Activated T-helper 17 cell treated with anti-CD3 and anti-CD28 coated beads, Interleukin-2, amount 50 U/mL, for 72 hours (primary cell): ENCODE data around the gene TMEM185B. TPM values are rescaled to one million over a fixed set of nuclear protein-coding genes. Genes with fewer than 3 reads are reported as not detected.
A peak's percentile ranks its signal among the peaks of the same experiment; 100 is the strongest.

ENCODE experiments used
- ATAC-seq: fragments of 150-1000 bp; cut with Tn5 transposase; replicated peaks from 2 replicates; pipeline ENCODE4 v1.10.0; 2021; ENCODE audit warnings: mild to moderate bottlenecking, moderate library complexity
- H3K27ac Mint-ChIP-seq: one replicate; pipeline ENCODE4 v1.8.0; 2022; ENCODE audit warnings: mixed read lengths
- H3K27me3 Mint-ChIP-seq: one replicate; pipeline ENCODE4 v1.8.0; 2022; ENCODE audit warnings: mixed read lengths
- H3K36me3 Mint-ChIP-seq: one replicate; pipeline ENCODE4 v1.8.0; 2022; ENCODE audit warnings: low read depth, mild to moderate bottlenecking, mixed read lengths
- H3K4me1 Mint-ChIP-seq: one replicate; pipeline ENCODE4 v1.8.0; 2022; ENCODE audit warnings: mixed read lengths
- H3K4me3 Mint-ChIP-seq: one replicate; pipeline ENCODE4 v1.8.0; 2022; ENCODE audit warnings: mild to moderate bottlenecking, mixed read lengths
- H3K9me3 Mint-ChIP-seq: one replicate; pipeline ENCODE4 v1.8.0; 2022; ENCODE audit warnings: mixed read lengths
- total RNA-seq, 2 donors: library from RNA; stranded (reverse); gene quantifications; one replicate each; pipeline ENCODE4 v1.2.3, GENCODE V29; 2022

The TMEM185B gene
- total RNA-seq, 2 donors from 2014 or later = 28.0 to 31.2 TPM

DNA sequence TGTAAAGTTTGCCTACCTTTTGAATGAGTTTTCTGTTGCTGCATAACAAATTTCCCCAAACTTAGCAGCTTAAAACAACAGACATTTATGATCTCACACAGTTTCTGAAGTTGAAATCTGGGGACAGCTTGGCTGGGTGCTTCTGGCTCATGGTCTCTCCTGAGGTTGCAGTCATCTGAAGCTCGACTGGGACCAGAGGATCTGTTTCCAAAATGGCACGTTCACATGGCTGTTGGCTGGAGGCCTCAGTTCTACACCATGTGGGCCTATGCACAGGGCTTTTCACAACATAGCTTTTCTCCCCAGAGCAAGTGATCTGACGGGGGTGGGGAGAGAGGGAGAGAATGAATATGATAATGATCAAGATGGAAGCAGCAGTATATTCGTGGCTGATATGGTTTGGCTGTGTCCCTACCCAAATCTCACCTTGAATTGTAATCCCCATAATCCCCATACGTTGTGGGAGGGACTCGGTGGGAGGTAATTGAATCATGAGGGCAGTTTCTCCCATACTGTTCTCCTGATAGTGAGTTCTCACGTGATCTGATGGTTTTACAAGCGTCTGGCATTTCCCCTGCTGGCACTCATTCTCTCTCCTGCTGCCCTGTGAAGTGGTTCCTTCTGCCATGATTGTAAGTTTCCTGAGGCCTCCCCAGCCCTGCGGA, 32.9 kb upstream of the TMEM185B start:
- H3K4me1 Mint-ChIP-seq = peaks cover 39% of the 10 kb centered on the region
- ATAC-seq = no peak
- H3K4me3 Mint-ChIP-seq = peak overlapping the region; percentile 95
- no peaks in the 10 kb centered on the region for H3K9me3 Mint-ChIP-seq
- no peaks in the 10 kb centered on the region for H3K27me3 Mint-ChIP-seq
- H3K27ac Mint-ChIP-seq = no peak overlapping the region
- H3K36me3 Mint-ChIP-seq = peaks cover 51% of the 10 kb centered on the region

DNA sequence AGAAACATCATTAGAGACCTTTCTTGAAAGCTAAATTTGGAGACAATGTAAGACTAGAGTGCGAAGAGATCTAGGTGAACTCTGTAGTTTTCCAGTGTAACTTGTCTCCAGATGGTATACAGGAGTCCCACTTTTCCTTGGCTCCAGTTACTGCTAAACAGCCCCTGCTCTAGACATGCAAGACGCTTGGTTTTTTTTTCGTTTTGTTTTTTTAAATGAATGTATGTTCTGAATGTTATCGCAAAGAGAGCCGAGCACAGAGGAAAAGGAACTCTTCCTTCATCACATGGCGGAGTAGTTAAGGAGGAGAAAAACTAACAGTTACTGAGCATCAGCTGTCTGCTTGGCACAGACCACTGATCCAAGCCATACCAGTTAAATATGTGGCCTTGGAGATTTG, 31.9 kb upstream of the TMEM185B start:
- Mint-ChIP-seq H3K27me3 (no peaks in the 10 kb centered on the region), H3K9me3 (no peaks in the 10 kb centered on the region), H3K36me3 (peaks cover 51% of the 10 kb centered on the region), H3K4me3 (peak overlapping the region; percentile 95), H3K27ac (peak overlapping the region; percentile 37), H3K4me1 (peaks cover 39% of the 10 kb centered on the region)
- no peak for ATAC-seq

DNA sequence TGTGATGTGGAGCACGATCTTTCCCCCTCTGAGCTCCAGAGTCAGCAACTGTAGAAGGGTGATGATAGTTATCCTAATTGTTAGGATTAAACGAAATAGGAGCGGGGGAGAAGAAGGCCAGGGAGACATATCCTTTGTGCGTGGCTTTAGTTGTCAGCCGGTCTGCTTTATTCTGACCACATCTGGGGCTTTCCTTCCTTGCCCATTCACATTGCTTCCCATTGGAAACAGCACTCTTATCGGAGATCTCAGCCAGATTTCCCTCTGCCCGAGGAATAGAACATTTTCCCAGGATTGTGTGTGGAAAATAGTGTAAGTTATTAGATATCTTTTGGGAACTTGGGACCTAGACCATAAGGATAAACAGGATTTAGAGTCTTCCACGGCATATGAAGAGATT, 31.0 kb upstream of the TMEM185B start:
- H3K9me3 Mint-ChIP-seq = no peaks in the 10 kb centered on the region
- H3K4me3 Mint-ChIP-seq = peak overlapping the region; percentile 95
- ATAC-seq = no peak
- peak overlapping the region; percentile 94 for H3K27ac Mint-ChIP-seq
- peaks cover 51% of the 10 kb centered on the region for H3K36me3 Mint-ChIP-seq
- no peaks in the 10 kb centered on the region for H3K27me3 Mint-ChIP-seq
- peaks cover 39% of the 10 kb centered on the region for H3K4me1 Mint-ChIP-seq

DNA sequence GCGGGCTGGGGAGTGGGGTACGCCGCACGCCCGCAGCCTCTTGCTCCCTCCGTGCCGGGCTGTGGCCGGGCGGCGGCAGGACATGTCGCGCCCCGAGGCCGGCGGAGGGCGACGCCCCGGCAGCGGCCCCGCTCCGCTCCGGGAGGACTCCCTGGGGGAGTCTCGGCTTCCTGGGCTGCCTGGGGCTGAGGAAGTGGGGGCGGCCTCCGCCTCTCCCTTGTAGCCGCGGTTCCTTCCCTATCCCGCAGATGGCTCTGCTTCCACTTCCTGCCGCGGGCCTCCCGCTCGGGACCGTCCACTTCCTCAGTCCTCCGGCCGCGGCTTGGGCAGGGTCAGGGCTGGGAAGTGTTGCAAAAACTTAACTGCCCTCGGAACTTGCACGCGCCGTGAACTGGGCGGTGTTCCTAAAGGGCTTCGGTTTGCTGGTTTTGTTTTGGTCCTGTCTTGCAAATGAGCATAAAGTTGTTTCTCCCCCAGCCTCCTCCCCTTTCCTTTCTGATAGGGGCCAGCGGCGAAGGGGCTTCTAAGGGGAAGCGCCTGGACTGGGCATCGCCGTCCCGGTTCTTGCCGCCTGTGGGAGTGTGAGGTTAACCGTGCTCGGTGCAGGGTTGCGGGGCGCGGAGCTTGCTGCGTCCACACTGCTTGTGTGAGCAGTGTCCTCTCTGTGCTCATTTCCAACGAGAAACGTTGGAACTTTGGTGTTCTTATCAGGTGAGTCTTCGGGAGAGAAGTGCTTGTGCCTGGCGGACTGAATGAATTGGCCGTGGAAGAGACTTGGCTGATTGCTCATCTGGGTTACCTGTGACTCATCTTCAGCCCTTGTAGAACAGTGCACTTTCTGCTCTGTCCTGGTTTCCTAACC, 30.1 kb upstream of the TMEM185B start:
- H3K36me3 Mint-ChIP-seq = peaks cover 45% of the 10 kb centered on the region
- peaks cover 3% of the 10 kb centered on the region for H3K27me3 Mint-ChIP-seq
- H3K27ac Mint-ChIP-seq = peak overlapping the region; percentile 94
- ATAC-seq = peak; percentile 60
- H3K4me3 Mint-ChIP-seq = peak overlapping the region; percentile 95
- H3K4me1 Mint-ChIP-seq = peaks cover 39% of the 10 kb centered on the region
- H3K9me3 Mint-ChIP-seq = no peaks in the 10 kb centered on the region

DNA sequence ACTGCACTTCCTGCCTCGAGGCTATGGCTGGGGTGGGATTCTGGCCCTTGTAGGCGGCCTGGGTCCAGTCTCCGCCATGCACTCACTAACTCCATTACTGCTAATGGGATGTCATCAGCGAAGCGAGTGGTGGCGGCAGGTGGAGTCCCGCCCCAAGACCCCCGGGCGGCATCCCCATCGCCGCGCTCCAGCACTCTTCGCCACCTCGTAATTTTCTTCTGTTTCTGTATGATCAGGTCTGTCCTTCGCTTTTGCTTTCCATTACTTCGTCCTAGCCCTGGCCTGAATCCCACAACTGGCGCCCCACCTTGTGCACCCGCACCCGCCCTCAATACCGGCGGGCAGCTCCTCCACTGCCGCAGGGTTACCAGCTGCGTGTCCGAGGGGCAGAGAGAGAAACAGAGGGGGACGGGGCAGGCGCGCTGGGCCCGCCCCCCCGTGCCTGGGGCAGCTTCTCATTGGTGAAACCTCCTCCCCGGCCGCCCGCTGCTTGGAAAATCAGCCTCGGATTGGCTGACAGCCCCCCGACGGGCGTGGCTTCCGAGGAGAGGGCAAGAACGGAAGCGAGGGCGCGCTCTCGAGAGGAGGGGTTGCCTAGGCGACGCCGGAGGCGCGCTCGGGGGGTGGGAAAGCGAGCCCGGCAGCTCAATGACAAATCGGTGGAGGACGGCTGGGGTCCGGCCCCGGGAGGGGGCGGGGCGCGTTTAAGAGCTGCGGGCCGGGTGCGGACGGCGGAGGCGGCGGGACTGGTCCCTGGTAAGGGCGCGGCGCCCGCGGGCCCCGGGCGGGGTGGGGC, 29.2 kb upstream of the TMEM185B start, which contains the start of gene RALB:
Gene RALB (plus strand): TSS at position 628 of the 796 bp plus-strand sequence. CDS start 25,813 bp downstream, outside the sequence.
- ATAC-seq = peak; percentile 93
- H3K4me3 Mint-ChIP-seq = peak within 1 kb of the TSS; percentile 95
- peaks cover 36% of the 10 kb centered on the region for H3K36me3 Mint-ChIP-seq
- peaks cover 4% of the 10 kb centered on the region for H3K27me3 Mint-ChIP-seq
- H3K27ac Mint-ChIP-seq = peak within 1 kb of the TSS; percentile 94
- peaks cover 34% of the 10 kb centered on the region for H3K4me1 Mint-ChIP-seq
- H3K9me3 Mint-ChIP-seq = no peaks in the 10 kb centered on the region

DNA sequence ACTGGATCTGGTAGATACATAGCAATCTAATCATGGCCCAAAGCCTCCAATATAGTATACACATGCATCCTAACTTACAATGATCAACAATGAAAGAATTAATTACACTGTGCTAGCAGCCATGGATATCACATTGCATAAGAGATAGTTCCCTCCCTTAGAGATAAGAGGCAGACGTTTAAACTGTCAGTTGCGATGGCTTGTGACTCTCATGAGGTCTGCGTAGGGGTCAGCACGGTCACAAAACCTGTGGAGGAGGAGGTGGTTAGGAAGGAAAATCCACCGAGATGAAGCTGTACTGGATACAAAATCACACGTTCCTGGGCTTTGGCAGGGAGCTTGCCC, 28.7 kb upstream of the TMEM185B start:
- Mint-ChIP-seq H3K36me3 (peaks cover 31% of the 10 kb centered on the region), H3K27me3 (peaks cover 6% of the 10 kb centered on the region), H3K4me3 (peak overlapping the region; percentile 95), H3K4me1 (peaks cover 33% of the 10 kb centered on the region), H3K9me3 (no peaks in the 10 kb centered on the region), H3K27ac (peak overlapping the region; percentile 94)
- no peak for ATAC-seq

DNA sequence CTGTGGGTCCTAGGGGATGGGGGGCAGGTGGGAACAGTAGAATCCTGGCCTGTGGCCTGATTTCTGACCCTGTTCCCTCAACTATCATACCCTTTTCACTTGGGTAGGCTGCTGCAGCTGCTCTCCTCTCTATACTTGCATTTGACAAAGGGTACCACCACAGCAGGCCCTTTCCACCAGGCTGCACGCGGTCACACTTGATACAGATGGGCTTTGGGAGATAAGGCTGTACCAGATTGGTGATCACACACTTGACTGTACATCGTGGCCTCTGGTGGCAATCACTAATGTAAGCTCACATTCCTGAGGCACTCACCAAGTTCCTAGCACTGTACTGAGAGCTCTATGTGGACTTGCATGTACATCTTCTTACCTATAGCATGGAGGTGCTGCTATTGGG, 27.9 kb upstream of the TMEM185B start:
- H3K27ac Mint-ChIP-seq = no peak overlapping the region
- ATAC-seq = no peak
- peaks cover 11% of the 10 kb centered on the region for H3K27me3 Mint-ChIP-seq
- H3K9me3 Mint-ChIP-seq = no peaks in the 10 kb centered on the region
- H3K4me1 Mint-ChIP-seq = peaks cover 26% of the 10 kb centered on the region
- peaks cover 23% of the 10 kb centered on the region for H3K36me3 Mint-ChIP-seq
- no peak overlapping the region for H3K4me3 Mint-ChIP-seq

DNA sequence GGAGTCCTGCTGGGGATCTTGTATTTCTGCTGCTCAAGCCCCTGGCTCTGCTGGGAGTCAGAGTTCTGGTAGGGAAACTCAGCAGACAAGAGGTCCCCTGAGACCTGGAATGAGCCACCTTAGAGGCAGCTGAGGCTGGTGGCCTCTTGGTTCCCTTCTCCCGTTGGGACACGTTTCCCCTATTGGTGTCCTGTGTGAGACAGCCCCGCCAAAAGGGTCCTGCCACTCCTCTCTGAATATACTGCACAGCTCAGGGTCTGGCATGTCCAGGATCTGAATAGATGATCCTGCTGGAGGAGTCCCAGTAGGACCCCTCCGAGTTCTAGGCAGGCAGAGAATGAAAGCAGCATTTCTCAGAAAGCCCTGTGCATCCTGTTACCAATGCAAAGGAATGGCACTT, 27.4 kb upstream of the TMEM185B start:
- H3K4me3 Mint-ChIP-seq = no peak overlapping the region
- peaks cover 23% of the 10 kb centered on the region for H3K4me1 Mint-ChIP-seq
- no peak for ATAC-seq
- H3K9me3 Mint-ChIP-seq = no peaks in the 10 kb centered on the region
- no peak overlapping the region for H3K27ac Mint-ChIP-seq
- H3K36me3 Mint-ChIP-seq = peaks cover 20% of the 10 kb centered on the region
- H3K27me3 Mint-ChIP-seq = peaks cover 11% of the 10 kb centered on the region

DNA sequence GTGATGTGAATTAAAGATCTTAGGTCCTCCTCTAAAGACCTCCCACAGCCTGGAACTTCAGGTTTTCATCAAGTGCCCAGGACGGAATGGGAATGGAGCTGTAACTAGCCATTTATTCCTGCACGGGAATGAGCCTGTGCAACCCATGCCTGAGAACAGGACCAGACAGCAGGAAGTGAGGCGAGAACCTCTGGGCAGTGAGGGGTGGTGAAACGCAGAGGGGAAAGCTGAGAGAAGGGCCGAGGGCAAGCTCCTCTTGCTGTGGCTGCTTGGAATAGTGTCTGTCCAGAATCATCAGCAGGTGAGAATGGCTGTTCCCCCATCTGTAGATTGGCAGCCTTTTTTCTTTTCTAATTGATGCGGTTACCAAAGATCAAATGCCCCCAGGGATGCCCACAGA, 24.7 kb upstream of the TMEM185B start:
- ATAC-seq = no peak
- Mint-ChIP-seq H3K4me3 (no peak overlapping the region), H3K36me3 (no peaks in the 10 kb centered on the region), H3K27ac (no peak overlapping the region), H3K27me3 (peaks cover 11% of the 10 kb centered on the region), H3K4me1 (peaks cover 4% of the 10 kb centered on the region), H3K9me3 (peaks cover 3% of the 10 kb centered on the region)

DNA sequence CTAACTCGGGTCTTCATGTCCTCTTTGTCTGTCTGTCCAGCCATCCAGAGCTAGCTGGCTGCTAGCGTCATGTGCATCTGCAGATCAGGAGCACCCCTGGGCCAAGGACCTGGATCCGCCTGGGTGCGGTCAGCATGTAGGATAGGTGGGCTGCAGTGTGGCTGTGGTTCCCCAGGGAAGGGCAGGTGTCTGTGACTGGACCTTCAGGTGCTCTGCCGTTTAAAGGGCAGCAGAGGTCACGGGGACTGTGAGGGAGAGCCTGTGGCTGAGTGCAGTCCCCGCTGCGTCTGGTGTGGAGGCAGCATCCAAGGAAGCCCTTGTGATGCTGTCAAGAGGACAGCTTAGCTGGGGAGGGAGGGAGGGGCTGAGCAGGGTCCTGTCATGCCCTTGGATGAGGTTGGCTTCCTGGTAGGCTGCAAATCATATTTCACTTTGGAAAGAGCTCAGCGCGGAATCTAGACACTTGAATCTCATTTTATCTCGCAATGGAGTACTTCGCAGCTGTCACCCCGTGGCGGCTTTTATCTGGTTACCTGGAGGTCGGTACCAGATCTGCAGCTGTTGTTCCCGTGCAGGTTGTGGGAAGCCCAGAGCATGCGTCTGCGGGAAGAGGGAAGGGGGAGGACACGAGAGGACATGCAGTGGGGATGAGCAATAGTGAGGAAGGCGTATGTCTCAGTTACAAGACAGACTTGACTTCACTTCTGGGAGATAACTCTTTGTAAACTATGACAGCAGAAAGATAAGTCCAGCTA, 23.5 kb upstream of the TMEM185B start:
- Mint-ChIP-seq H3K27me3 (peaks cover 11% of the 10 kb centered on the region), H3K36me3 (no peaks in the 10 kb centered on the region), H3K4me1 (peaks cover 2% of the 10 kb centered on the region), H3K4me3 (no peak overlapping the region), H3K27ac (no peak overlapping the region), H3K9me3 (peaks cover 3% of the 10 kb centered on the region)
- no peak for ATAC-seq

DNA sequence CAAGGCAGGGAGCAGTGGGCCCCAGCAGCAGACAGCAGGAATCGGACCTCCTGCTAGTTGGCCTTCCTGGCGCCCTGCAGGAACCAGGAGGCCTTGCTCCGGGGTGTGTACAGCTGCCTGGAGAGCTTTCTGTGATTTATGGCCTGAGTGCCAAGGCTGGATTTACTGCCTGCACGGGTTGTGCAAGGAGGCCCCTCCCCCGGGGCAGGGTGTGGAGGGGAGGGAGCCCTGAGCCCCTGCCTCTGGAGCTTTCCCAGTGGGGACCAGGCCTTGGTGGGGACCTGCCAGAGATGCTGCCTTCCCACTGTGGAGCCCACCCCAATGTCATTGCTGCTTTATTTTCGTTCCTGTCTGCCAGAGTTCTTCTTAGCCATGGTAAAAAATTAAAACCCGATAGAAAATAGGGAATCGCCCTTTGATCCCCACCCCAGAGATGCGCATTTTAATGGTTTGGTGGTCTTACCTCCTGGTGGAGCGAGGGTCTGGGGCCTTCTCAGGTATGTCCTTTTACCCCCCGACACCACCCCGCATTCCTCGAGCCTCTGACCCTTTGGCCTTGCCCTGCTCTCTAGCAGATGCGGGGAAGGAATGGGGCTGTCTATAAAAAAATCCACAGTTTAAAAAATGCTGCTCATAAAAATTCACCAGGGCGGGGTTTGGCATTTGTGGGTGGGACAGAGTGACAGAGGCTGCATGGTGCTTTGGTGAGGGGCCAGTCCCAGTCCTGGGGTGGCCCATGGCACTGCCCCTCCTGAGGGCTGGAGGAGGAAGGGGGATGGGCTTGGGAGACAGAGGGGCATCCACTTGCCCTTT, 22.5 kb upstream of the TMEM185B start:
- no peak overlapping the region for H3K27ac Mint-ChIP-seq
- H3K36me3 Mint-ChIP-seq = no peaks in the 10 kb centered on the region
- H3K9me3 Mint-ChIP-seq = peaks cover 3% of the 10 kb centered on the region
- peaks cover 11% of the 10 kb centered on the region for H3K27me3 Mint-ChIP-seq
- no peaks in the 10 kb centered on the region for H3K4me1 Mint-ChIP-seq
- no peak overlapping the region for H3K4me3 Mint-ChIP-seq
- no peak for ATAC-seq

DNA sequence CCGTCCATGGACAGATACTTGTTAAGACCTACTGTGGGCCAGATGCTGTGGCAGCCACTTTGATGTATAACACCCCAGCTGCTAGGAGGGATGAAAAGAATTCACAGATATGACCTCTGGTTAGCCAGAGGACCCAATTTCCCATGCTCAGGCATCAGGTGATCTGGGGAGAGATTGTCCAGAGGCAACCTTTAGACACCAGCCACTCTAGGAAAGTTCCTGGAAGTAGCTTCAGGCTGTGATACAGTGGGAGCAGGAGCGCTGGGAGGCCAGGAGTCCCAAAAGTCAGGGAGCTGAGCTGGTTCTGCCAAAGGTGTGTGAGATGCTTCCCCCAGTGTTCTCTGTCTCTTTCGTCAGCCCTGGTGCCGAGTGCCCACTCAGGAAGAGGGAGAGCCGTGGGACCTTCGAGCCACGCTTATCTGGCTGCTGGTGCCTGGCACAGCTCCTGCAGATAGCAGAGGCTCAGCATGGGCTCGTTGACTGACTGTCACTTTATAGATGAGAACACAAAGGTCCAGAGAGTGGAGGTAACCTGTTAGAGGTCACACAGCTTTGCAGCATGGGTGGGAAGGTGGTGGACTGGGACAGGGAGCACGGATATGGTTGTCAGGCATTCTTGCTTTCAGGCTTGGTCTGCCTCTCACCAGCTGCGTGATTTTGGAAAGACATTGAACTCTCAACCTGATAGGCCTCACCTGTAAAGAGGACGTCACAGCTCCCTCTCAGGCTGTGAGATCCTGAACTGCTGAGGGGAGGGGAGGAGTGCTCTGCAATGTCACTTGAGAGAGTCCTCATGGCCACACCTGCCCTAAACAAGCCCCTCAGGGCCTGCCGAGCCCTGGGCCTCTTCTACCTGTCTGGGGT, 21.7 kb upstream of the TMEM185B start:
- Mint-ChIP-seq H3K27me3 (peaks cover 11% of the 10 kb centered on the region), H3K36me3 (no peaks in the 10 kb centered on the region), H3K9me3 (peaks cover 3% of the 10 kb centered on the region)

More for the DNA sequence above, 21.7 kb upstream of the TMEM185B start:
- H3K4me3 Mint-ChIP-seq = no peak overlapping the region
- no peak for ATAC-seq
- no peak overlapping the region for H3K27ac Mint-ChIP-seq
- no peaks in the 10 kb centered on the region for H3K4me1 Mint-ChIP-seq
